HepG2 (cell line): ENCODE results near the gene SDK2. TPM values are rescaled to one million over a fixed set of nuclear protein-coding genes. Genes with fewer than 3 reads are reported as not detected.

Experiments
- ATAC-seq: fragments of 200-7000 bp; cut with Tn5 transposase; 3 replicates; pipeline ENCODE4 v1.9.1; 2020; ENCODE audit warnings: mild to moderate bottlenecking, moderate library complexity
- BruUV-seq: library from RNA; stranded (reverse); fragments of 400-500 nt; replicated peaks from 2 replicates; lab custom pipeline; 2021; lab: Mats Ljungman, UMichigan
- CTCF ChIA-PET: fragments of 300-600 bp; formaldehyde crosslinking; extraction: SDS; loops from one replicate; lab custom pipeline; 2021; ENCODE audit warnings: low total read pairs, inconsistent platforms, low intra/inter-chr PET ratio; lab: Yijun Ruan, JAX
- POLR2A ChIA-PET: fragments of 350-600 bp; sonication (Branson Sonifier 250); formaldehyde crosslinking; loops from one replicate; lab custom pipeline; 2020; ENCODE audit warnings: antibody characterized with exemption, inconsistent platforms; lab: Yijun Ruan, JAX
- DNase-seq: peaks from one replicate; pipeline ENCODE4 v3.0.0-alpha.2; 2015; ENCODE audit warnings: low spot score
- FAIRE-seq: peaks from 3 replicates; lab custom pipeline; 2011; peaks lifted over from hg19 to GRCh38; lab: Jason Lieb, UNC
- H2AFZ ChIP-seq: one replicate; pipeline ENCODE4 v1.6.1; 2011; ENCODE audit warnings: low read length, inconsistent platforms
- H3K27ac ChIP-seq: fragments of 300-600 bp; 3 replicates; pipeline ENCODE4 v1.8.0; 2011; ENCODE audit warnings: mixed run types, mild to moderate bottlenecking, mixed read lengths, low read length, inconsistent platforms; ENCODE audit not compliant: insufficient read depth; ENCODE audit errors: extremely low read length
- H3K27me3 ChIP-seq, 2 experiments: fragments of 200-600 bp in 1 of 2; 2 replicates in 1 of 2; 3 replicates in 1 of 2; pipeline versions ENCODE4 v1.6.0 to v1.8.0; 2011; ENCODE audit warnings: low read length in 2 of 2, mild to moderate bottlenecking in 2 of 2, moderate library complexity in 2 of 2, inconsistent platforms in 1 of 2; ENCODE audit not compliant: insufficient read depth in 2 of 2, control insufficient read depth in 1 of 2
- H3K36me3 ChIP-seq, 2 experiments: fragments of 200-600 bp in 1 of 2; replicated peaks in 1 of 2; 2 replicates in 1 of 2; 3 replicates in 1 of 2; pipeline versions ENCODE4 v1.5.1 to v1.8.0; 2011; ENCODE audit warnings: low read length in 2 of 2, inconsistent platforms in 1 of 2; ENCODE audit not compliant: insufficient read depth in 2 of 2, control insufficient read depth in 1 of 2
- H3K4me1 ChIP-seq: 2 replicates; pipeline ENCODE4 v1.5.1; 2012; ENCODE audit warnings: low read length, inconsistent platforms; ENCODE audit not compliant: insufficient read depth
- H3K4me2 ChIP-seq: 2 replicates; pipeline ENCODE4 v1.6.0; 2011; ENCODE audit warnings: low read depth, low read length, inconsistent platforms
- H3K4me3 ChIP-seq, 3 experiments: fragments of 200-600 bp in 1 of 3; sonication (generic), shearing (Covaris generic) in 1 of 3; replicated peaks in 1 of 3; 2 replicates each; pipeline ENCODE4 v1.5.1; 2011 to 2016; ENCODE audit warnings: low read length in 3 of 3, inconsistent platforms in 2 of 3, low read depth in 2 of 3, mild to moderate bottlenecking in 2 of 3, control low read depth in 1 of 3, mixed read lengths in 1 of 3; ENCODE audit not compliant: insufficient read depth in 1 of 3
- H3K79me2 ChIP-seq: one replicate; pipeline ENCODE4 v1.6.1; 2011; ENCODE audit warnings: low read length, inconsistent platforms; ENCODE audit not compliant: insufficient read depth
- H3K9ac ChIP-seq: 2 replicates; pipeline ENCODE4 v1.6.0; 2011; ENCODE audit warnings: mild to moderate bottlenecking, low read depth, low read length, inconsistent platforms; ENCODE audit not compliant: insufficient read depth
- H3K9me3 ChIP-seq: 2 replicates; pipeline ENCODE4 v1.5.1; 2012; ENCODE audit warnings: mild to moderate bottlenecking, low read length
- H4K20me1 ChIP-seq: 2 replicates; pipeline ENCODE4 v1.6.0; 2011; ENCODE audit warnings: inconsistent platforms, mild to moderate bottlenecking, low read length, moderate library complexity; ENCODE audit not compliant: insufficient read depth
- ATF7 ChIP-seq, 2 experiments: fragments of 450-650 bp in 1 of 2; sonication (generic) in 1 of 2; formaldehyde crosslinking in 1 of 2; IDR thresholded peaks; 2 replicates each; pipeline versions ENCODE4 v1.4.0 to v1.6.1; 2016 to 2020; ENCODE audit warnings: antibody characterized with exemption in 1 of 2, mild to moderate bottlenecking in 1 of 2, missing genetic modification reagents in 1 of 2
- CEBPB ChIP-seq: IDR thresholded peaks from 2 replicates; pipeline ENCODE4 v1.6.1; 2011; ENCODE audit warnings: low read depth, low read length, improper control_type of control experiment, borderline replicate concordance
- IKZF5 ChIP-seq: IDR thresholded peaks from 2 replicates; pipeline ENCODE4 v1.6.1; 2018; ENCODE audit warnings: missing genetic modification reagents, mild to moderate bottlenecking, missing compliant biosample characterization
- MTA1 ChIP-seq: sonication (generic); formaldehyde crosslinking; IDR thresholded peaks from 2 replicates; pipeline ENCODE4 v1.4.0; 2020; ENCODE audit warnings: missing genetic modification reagents, mild to moderate bottlenecking, borderline replicate concordance
- TFDP2 ChIP-seq: sonication (generic); formaldehyde crosslinking; IDR thresholded peaks from 2 replicates; pipeline ENCODE4 v1.4.0; 2020; ENCODE audit warnings: missing genetic modification reagents
- ZFP91 ChIP-seq: sonication (generic); formaldehyde crosslinking; IDR thresholded peaks from 2 replicates; pipeline ENCODE4 v1.9.0; 2022; ENCODE audit warnings: missing genetic modification reagents, mild to moderate bottlenecking, borderline replicate concordance
- WGBS: methylation state at CpG from one replicate; pipeline ENCODE4 v1.1.6; 2017; ENCODE audit warnings: low lambda C conversion rate; 5-methylcytosine and 5-hydroxymethylcytosine counted together
- in situ Hi-C: cut with HindIII; loops from 2 replicates; pipeline ENCODE4 v1.10.0; 2017; ENCODE audit warnings: low pct_unique_long_range_greater_than_20kb; ENCODE audit not compliant: extremely low pct_ligation_motif_present
- intact Hi-C: fragments of 100-400 bp; cut with micrococcal nuclease; formaldehyde crosslinking; loops from one replicate; pipeline ENCODE4 v1.10.0; 2022; ENCODE audit not compliant: unreplicated experiment
- polyA plus RNA-seq, 8 experiments: library from polyadenylated mRNA; depleted of rRNA in 3 of 8; stranded (reverse) in 7 of 8; unstranded in 1 of 8; fragments of >200 nt; fragmentation: Illumina TruSeq in 4 of 8; extraction: Trizol in 4 of 8; gene quantifications; 2 replicates each; pipeline versions ENCODE4 v1.2.1 to v1.2.3, GENCODE V29; 2011 to 2016; ENCODE audit warnings: low read depth in 4 of 8, missing spikeins in 1 of 8, mixed read lengths in 1 of 8; ENCODE audit not compliant: insufficient read depth in 1 of 8
- total RNA-seq, 5 experiments: library from RNA; depleted of rRNA; stranded (reverse); fragments of >200 nt; fragmentation: Illumina TruSeq; extraction: Trizol; gene quantifications; 2 replicates each; pipeline ENCODE4 v1.2.3, GENCODE V29; 2016; ENCODE audit warnings: low read depth in 1 of 5

Gene SDK2
- total and polyA plus RNA-seq, 2 of the 13 experiments (the other 11 are each of a cell fraction or from before 2014, with no cell fraction given): not detected

- no peaks in the 10 kb centered on the region for H3K36me3 ChIP-seq
- H3K27me3 ChIP-seq: peaks cover 11 to 82% of the 10 kb centered on the region in 2 experiments
- intact Hi-C loops (no loop called here), in situ Hi-C loops (no loop called here)
- H3K9ac ChIP-seq: no peak overlapping the region
- H3K4me1 ChIP-seq: no peaks in the 10 kb centered on the region
- POLR2A ChIA-PET: no interaction called here
- no peak overlapping the region for H3K4me2 ChIP-seq
- no peak for TF ChIP-seq TFDP2 (CRISPR knock-in tag)
- TF ChIP-seq MTA1 (CRISPR knock-in tag): no peak
- TF ChIP-seq IKZF5: no peak
- no peak for TF ChIP-seq ZFP91
- peak; percentile 31; the same call in 1 of the 2 replicates for TF ChIP-seq CEBPB
- peak; percentile 58 for TF ChIP-seq ATF7 (IDR thresholded peaks at IDR 0.05)
- no peak for TF ChIP-seq ATF7 (CRISPR knock-in tag; IDR thresholded peaks at IDR 0.05)
- H3K79me2 ChIP-seq: no peaks in the 10 kb centered on the region
- no peaks in the 10 kb centered on the region for H3K9me3 ChIP-seq
- ATAC-seq: no peak
- 15% methylated on average over 15 of the region's 15 CpGs for WGBS
- DNase-seq: no peak
- H3K4me3 ChIP-seq: no peak overlapping the region
- H4K20me1 ChIP-seq: no peaks in the 10 kb centered on the region; the same call in 1 of the 2 replicates
- no peak overlapping the region for H2AFZ ChIP-seq
- no peak for FAIRE-seq
- H3K27ac ChIP-seq: no peak overlapping the region
- BruUV-seq: no TSS peak
- CTCF ChIA-PET: no interaction called here
These were observed 68.6 kb downstream of the SDK2 start for GRCh38 chr17:73575470-73576221.
